ENCODE data around the gene CDH23.

The CDH23 gene

GRCh38 chr10:71773221-71773971, 376.7 kb downstream of the CDH23 start, which contains the start of gene VSIR:
Gene VSIR (minus strand): TSS chr10:71773520. CDS start chr10:71773439, 81 bp downstream.
- no peaks in the 10 kb centered on the region for H3K9me3 Mint-ChIP-seq
- H3K27ac Mint-ChIP-seq = no peak within 1 kb of the TSS
- peak within 1 kb of the TSS; percentile 68 for H3K4me3 Mint-ChIP-seq
- no peaks in the 10 kb centered on the region for H3K36me3 Mint-ChIP-seq (ENCODE audit: low read depth)
- H3K4me1 Mint-ChIP-seq = peaks cover 20% of the 10 kb centered on the region
- peak; percentile 92 for DNase-seq
- TF ChIP-seq, protein P1, sequence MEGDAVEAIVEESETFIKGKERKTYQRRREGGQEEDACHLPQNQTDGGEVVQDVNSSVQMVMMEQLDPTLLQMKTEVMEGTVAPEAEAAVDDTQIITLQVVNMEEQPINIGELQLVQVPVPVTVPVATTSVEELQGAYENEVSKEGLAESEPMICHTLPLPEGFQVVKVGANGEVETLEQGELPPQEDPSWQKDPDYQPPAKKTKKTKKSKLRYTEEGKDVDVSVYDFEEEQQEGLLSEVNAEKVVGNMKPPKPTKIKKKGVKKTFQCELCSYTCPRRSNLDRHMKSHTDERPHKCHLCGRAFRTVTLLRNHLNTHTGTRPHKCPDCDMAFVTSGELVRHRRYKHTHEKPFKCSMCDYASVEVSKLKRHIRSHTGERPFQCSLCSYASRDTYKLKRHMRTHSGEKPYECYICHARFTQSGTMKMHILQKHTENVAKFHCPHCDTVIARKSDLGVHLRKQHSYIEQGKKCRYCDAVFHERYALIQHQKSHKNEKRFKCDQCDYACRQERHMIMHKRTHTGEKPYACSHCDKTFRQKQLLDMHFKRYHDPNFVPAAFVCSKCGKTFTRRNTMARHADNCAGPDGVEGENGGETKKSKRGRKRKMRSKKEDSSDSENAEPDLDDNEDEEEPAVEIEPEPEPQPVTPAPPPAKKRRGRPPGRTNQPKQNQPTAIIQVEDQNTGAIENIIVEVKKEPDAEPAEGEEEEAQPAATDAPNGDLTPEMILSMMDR (IDR thresholded peaks at IDR 0.05) = peak; percentile 84
- H3K27me3 Mint-ChIP-seq (ENCODE audit: low read depth, poor library complexity) = peaks cover 25% of the 10 kb centered on the region

GRCh38 chr10:71774916-71775702, 378.4 kb downstream of the CDH23 start:
- Mint-ChIP-seq H3K27me3 (ENCODE audit: low read depth, poor library complexity) (peaks cover 27% of the 10 kb centered on the region), H3K9me3 (no peaks in the 10 kb centered on the region), H3K4me3 (no peak overlapping the region), H3K27ac (no peak overlapping the region), H3K36me3 (ENCODE audit: low read depth) (no peaks in the 10 kb centered on the region), H3K4me1 (peaks cover 14% of the 10 kb centered on the region)
- no peak for DNase-seq
- TF ChIP-seq, protein P1 (IDR thresholded peaks at IDR 0.05) = no peak

GRCh38 chr10:71776481-71776925, 379.8 kb downstream of the CDH23 start:
- no peak for DNase-seq
- Mint-ChIP-seq H3K4me1 (peaks cover 14% of the 10 kb centered on the region), H3K9me3 (no peaks in the 10 kb centered on the region), H3K27ac (no peak overlapping the region), H3K27me3 (ENCODE audit: low read depth, poor library complexity) (peaks cover 31% of the 10 kb centered on the region), H3K36me3 (ENCODE audit: low read depth) (no peaks in the 10 kb centered on the region), H3K4me3 (no peak overlapping the region)
- TF ChIP-seq, protein P1 (IDR thresholded peaks at IDR 0.05) = no peak

DNA sequence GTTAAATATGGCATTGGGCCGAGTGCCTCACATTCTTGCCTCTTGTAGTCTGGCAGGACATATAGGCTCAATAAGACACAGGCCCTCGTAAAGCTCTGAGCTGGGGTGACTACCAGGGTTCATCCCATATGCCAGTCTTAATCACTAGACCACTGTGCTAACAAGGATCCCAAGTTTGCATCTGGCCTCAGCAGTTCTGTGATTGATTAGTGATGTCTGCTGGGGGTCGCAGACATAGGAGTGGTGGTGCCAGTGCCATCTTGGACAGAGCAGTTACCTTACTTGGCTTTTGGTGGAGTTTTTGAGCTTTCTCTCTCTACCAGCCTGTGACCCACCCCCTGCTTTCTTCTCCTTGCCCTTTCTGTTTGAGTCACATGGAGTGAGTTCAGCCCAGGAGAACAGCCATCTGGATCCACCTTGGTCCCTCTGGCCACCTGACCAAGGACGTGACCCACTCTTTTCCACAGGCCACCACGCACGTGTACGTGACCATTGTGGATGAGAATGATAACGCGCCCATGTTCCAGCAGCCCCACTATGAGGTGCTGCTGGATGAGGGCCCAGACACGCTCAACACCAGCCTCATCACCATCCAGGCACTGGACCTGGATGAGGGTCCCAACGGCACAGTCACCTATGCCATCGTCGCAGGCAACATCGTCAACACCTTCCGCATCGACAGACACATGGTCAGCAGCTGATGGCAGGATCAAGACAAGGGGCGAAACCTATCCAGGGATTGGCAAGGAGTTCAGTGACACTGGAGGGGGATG, 380.7 kb downstream of the CDH23 start:
- no peak overlapping the region for H3K27ac Mint-ChIP-seq
- TF ChIP-seq, protein P1 (IDR thresholded peaks at IDR 0.05) = no peak
- no peak for DNase-seq
- no peaks in the 10 kb centered on the region for H3K36me3 Mint-ChIP-seq (ENCODE audit: low read depth)
- H3K9me3 Mint-ChIP-seq = no peaks in the 10 kb centered on the region
- peaks cover 23% of the 10 kb centered on the region for H3K27me3 Mint-ChIP-seq (ENCODE audit: low read depth, poor library complexity)
- no peak overlapping the region for H3K4me3 Mint-ChIP-seq
- H3K4me1 Mint-ChIP-seq = peaks cover 14% of the 10 kb centered on the region

GRCh38 chr10:71778071-71778825, 381.5 kb downstream of the CDH23 start:
- peaks cover 14% of the 10 kb centered on the region for H3K4me1 Mint-ChIP-seq
- H3K4me3 Mint-ChIP-seq = no peak overlapping the region
- H3K36me3 Mint-ChIP-seq (ENCODE audit: low read depth) = no peaks in the 10 kb centered on the region
- TF ChIP-seq, protein P1 (IDR thresholded peaks at IDR 0.05) = no peak
- H3K27ac Mint-ChIP-seq = no peak overlapping the region
- DNase-seq = no peak
- no peaks in the 10 kb centered on the region for H3K9me3 Mint-ChIP-seq
- H3K27me3 Mint-ChIP-seq (ENCODE audit: low read depth, poor library complexity) = peaks cover 26% of the 10 kb centered on the region
